ENCODE measurements around the gene C4orf46.
A peak's percentile ranks its signal among the peaks of the same experiment; 100 is the strongest.
"Not testable (repeated sequence)": the region's sequence is repeated elsewhere in the genome, so short reads cannot be mapped to it uniquely, and the experiment has no call there.

The C4orf46 gene

GRCh38 chr4:158671665-158671914, at the start of gene C4orf46:
TSS of gene C4orf46 (minus strand) at chr4:158671887. CDS start at chr4:158671801, 86 bp downstream.
- DNase-seq = no peak

GRCh38 chr4:158715802-158716201, 44.1 kb upstream of the C4orf46 start:
- no peak for DNase-seq

- DNase-seq = no peak
These were observed 43.2 kb upstream of the C4orf46 start for GRCh38 chr4:158714937-158715336.

- DNase-seq = not testable (repeated sequence)
These were observed 40.9 kb upstream of the C4orf46 start for GRCh38 chr4:158712622-158713021.

GRCh38 chr4:158710814-158711213, 39.1 kb upstream of the C4orf46 start:
- no peak for DNase-seq

- DNase-seq = no peak
These were observed 32.6 kb upstream of the C4orf46 start for GRCh38 chr4:158704274-158704673.

GRCh38 chr4:158688813-158689212, 17.1 kb upstream of the C4orf46 start:
- no peak for DNase-seq

- DNase-seq = no peak
These were observed 10.4 kb upstream of the C4orf46 start for GRCh38 chr4:158682066-158682465.

- no peak for DNase-seq
These were observed 9.9 kb upstream of the C4orf46 start for GRCh38 chr4:158681629-158682028.

GRCh38 chr4:158678767-158679166, 7.1 kb upstream of the C4orf46 start:
- DNase-seq = no peak

- DNase-seq = no peak
These were observed 4.4 kb upstream of the C4orf46 start for GRCh38 chr4:158676076-158676475.

GRCh38 chr4:158673633-158674032, 1.9 kb upstream of the C4orf46 start:
- DNase-seq = no peak

GRCh38 chr4:158671915-158672806, 474 bp upstream of the C4orf46 start, which contains the start of gene ETFDH:
TSS of gene ETFDH (plus strand) at chr4:158672296. CDS start at chr4:158672457, 161 bp downstream.
- peak; percentile 94 for DNase-seq

GRCh38 chr4:158670975-158671664, 567 bp downstream of the C4orf46 start:
- DNase-seq = peak; percentile 70

GRCh38 chr4:158669310-158669709, 2.4 kb downstream of the C4orf46 start:
- DNase-seq = no peak

GRCh38 chr4:158667651-158668198, 4.0 kb downstream of the C4orf46 start:
- DNase-seq = no peak

- no peak for DNase-seq
These were observed 4.8 kb downstream of the C4orf46 start for GRCh38 chr4:158666892-158667291.

GRCh38 chr4:158664806-158665205, 6.9 kb downstream of the C4orf46 start:
- DNase-seq = no peak

GRCh38 chr4:158663707-158664625, 7.7 kb downstream of the C4orf46 start:
- DNase-seq = not testable (repeated sequence)

- DNase-seq = not testable (repeated sequence)
These were observed 8.4 kb downstream of the C4orf46 start for GRCh38 chr4:158663255-158663654.

- no peak for DNase-seq
These were observed 14.4 kb downstream of the C4orf46 start for GRCh38 chr4:158657291-158657690.

- no peak for DNase-seq
These were observed 15.2 kb downstream of the C4orf46 start for GRCh38 chr4:158656439-158656838.

- no peak for DNase-seq
These were observed 18.8 kb downstream of the C4orf46 start for GRCh38 chr4:158652920-158653319.
